ENCODE data around the gene GTF2A1L.

DNA sequence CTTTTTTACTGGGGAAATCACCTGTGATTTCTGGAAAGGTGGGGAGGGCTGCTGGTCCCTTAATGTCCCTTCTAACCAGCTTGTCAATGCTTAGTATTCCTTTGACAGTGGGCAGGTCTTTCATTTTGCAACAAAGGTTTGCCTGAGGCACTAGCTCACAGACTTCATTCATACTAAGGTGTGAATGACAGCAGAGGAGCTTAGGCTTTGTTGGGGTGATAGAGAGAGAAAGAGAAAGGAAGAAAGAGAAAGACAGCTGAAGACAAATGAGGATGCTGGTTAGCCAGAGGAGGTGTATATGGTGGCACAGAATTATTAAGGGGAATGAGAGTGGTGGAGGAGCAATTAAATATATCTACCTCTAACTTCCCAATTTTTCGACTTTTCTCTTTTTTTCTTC, 28.9 kb upstream of the GTF2A1L start:
- TF ChIP-seq, protein P1, sequence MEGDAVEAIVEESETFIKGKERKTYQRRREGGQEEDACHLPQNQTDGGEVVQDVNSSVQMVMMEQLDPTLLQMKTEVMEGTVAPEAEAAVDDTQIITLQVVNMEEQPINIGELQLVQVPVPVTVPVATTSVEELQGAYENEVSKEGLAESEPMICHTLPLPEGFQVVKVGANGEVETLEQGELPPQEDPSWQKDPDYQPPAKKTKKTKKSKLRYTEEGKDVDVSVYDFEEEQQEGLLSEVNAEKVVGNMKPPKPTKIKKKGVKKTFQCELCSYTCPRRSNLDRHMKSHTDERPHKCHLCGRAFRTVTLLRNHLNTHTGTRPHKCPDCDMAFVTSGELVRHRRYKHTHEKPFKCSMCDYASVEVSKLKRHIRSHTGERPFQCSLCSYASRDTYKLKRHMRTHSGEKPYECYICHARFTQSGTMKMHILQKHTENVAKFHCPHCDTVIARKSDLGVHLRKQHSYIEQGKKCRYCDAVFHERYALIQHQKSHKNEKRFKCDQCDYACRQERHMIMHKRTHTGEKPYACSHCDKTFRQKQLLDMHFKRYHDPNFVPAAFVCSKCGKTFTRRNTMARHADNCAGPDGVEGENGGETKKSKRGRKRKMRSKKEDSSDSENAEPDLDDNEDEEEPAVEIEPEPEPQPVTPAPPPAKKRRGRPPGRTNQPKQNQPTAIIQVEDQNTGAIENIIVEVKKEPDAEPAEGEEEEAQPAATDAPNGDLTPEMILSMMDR (conservative IDR thresholded peaks at IDR 0.05; ENCODE audit: low read length) = no peak
- no peak for TF ChIP-seq EZH2phosphoT487 (IDR thresholded peaks at IDR 0.05; ENCODE audit: borderline replicate concordance, low read depth, low read length)
